Spleen (tissue), 11 donors: ENCODE results near the gene TMEM40. TPM values are rescaled to one million over a fixed set of nuclear protein-coding genes. Genes with fewer than 3 reads are reported as not detected.

Experiments
- DNase-seq: peaks from one replicate; pipeline ENCODE4 v3.0.0-alpha.2; 2020
- H3K27ac ChIP-seq, 8 donors: fragments of 200-600 bp; sonication (generic) in 7 of 8; 1 replicate in 4 of 8; 2 replicates in 4 of 8; pipeline versions ENCODE4 v1.5.0 to v1.8.0; 2016 to 2021; ENCODE audit warnings: inconsistent platforms in 4 of 8, mild to moderate bottlenecking in 4 of 8, moderate library complexity in 1 of 8
- H3K27me3 ChIP-seq, 7 donors: fragments of 200-600 bp; sonication (generic) in 6 of 7; replicated peaks in 1 of 7; 1 replicate in 4 of 7; 2 replicates in 3 of 7; pipeline versions ENCODE4 v1.5.0 to v1.8.0; 2016 to 2021; ENCODE audit warnings: inconsistent platforms in 3 of 7, mild to moderate bottlenecking in 1 of 7
- H3K36me3 ChIP-seq, 6 donors: fragments of 200-600 bp; sonication (generic) in 5 of 6; 1 replicate in 4 of 6; 2 replicates in 2 of 6; pipeline versions ENCODE4 v1.5.0 to v1.8.0; 2016 to 2021; ENCODE audit warnings: inconsistent platforms in 2 of 6
- H3K4me1 ChIP-seq, 6 donors: fragments of 200-600 bp; sonication (generic) in 5 of 6; 1 replicate in 3 of 6; 2 replicates in 3 of 6; pipeline versions ENCODE4 v1.5.0 to v1.8.0; 2016 to 2021; ENCODE audit warnings: inconsistent platforms in 3 of 6
- H3K4me3 ChIP-seq, 8 donors: fragments of 200-600 bp; sonication (generic) in 7 of 8; 1 replicate in 4 of 8; 2 replicates in 4 of 8; pipeline versions ENCODE4 v1.5.0 to v1.8.0; 2016 to 2021; ENCODE audit warnings: inconsistent platforms in 4 of 8, mild to moderate bottlenecking in 4 of 8, moderate library complexity in 2 of 8
- H3K9me3 ChIP-seq, 8 donors: fragments of 200-600 bp; sonication (generic) in 7 of 8; 1 replicate in 4 of 8; 2 replicates in 4 of 8; pipeline versions ENCODE4 v1.5.0 to v1.8.0; 2016 to 2021; ENCODE audit warnings: inconsistent platforms in 4 of 8
- CTCF ChIP-seq, 11 experiments: fragments of 200-600 bp in 7 of 11; fragments of 450-650 bp in 4 of 11; sonication (generic) in 4 of 11; IDR thresholded peaks in 8 of 11; conservative IDR thresholded peaks in 3 of 11; 1 replicate in 7 of 11; 2 replicates in 4 of 11; pipeline versions ENCODE4 v1.4.0 to v1.8.0; 2016 to 2021; ENCODE audit warnings: antibody characterized with exemption in 11 of 11, inconsistent platforms in 4 of 11, mild to moderate bottlenecking in 1 of 11
- POLR2A ChIP-seq, 3 donors: fragments of 450-650 bp; IDR thresholded peaks; one replicate each; pipeline ENCODE4 v1.5.1; 2017; ENCODE audit warnings: antibody characterized with exemption in 3 of 3, mild to moderate bottlenecking in 1 of 3
- POLR2AphosphoS5 ChIP-seq, 3 donors: sonication (generic); formaldehyde crosslinking; IDR thresholded peaks; one replicate each; pipeline ENCODE4 v1.5.1; 2017; ENCODE audit warnings: antibody characterized with exemption in 3 of 3
- WGBS, 5 donors: extraction: QIAGEN DNeasy Blood & Tissue Kit in 3 of 5; methylation state at CpG; one replicate each; pipeline versions ENCODE4 v1.1.5 to v1.1.7; 2013 to 2018; 5-methylcytosine and 5-hydroxymethylcytosine counted together
- intact Hi-C: fragments of 100-400 bp; cut with DNase I; formaldehyde crosslinking; loops from one replicate; pipeline ENCODE4 v1.15.0; 2023; ENCODE audit warnings: low total_unique reads
- polyA plus RNA-seq, 3 donors: library from polyadenylated mRNA; stranded (reverse); fragments of 200-250 nt; gene quantifications; one replicate each; pipeline ENCODE4 v1.2.1, GENCODE V29; 2013
- total RNA-seq, 7 donors: library from RNA; depleted of rRNA in 3 of 7; stranded (reverse); fragments of >200 nt in 3 of 7; fragmentation: NEBNext Ultra II Directional in 4 of 7; extraction: Animal tissue kit (Norgen Biotek cat#: 25700) in 4 of 7; gene quantifications; one replicate each; pipeline versions ENCODE4 v1.1.0 to v1.2.1, GENCODE V29; 2016 to 2021
- donor health status: healthy with polysubstance abuse.
- donor health status: DM: no; HTN: no; CAD: no; lungs with moderate emphysema.
- donor health status: DM: no; HTN: no; CAD: no.
- donor health status: Bipolar disorder and iron deficiency.
- donor health status: healthy.
- donor health status: DM: no; HTN: no; CAD: no.
- donor health status: DM: yes; HTN: yes; CAD: no.

The TMEM40 gene
- total and polyA plus RNA-seq, 10 donors: 0.29 to 3.8 (median 2.0) TPM

GRCh38 chr3:12746419-12746818 is 12.6 kb downstream of the TMEM40 start:
- 88 to 96% (median 93%) methylated on average over 10 of the region's 10 CpGs for WGBS, 5 donors

GRCh38 chr3:12744326-12744725 is 14.7 kb downstream of the TMEM40 start:
- no peak for DNase-seq
- no peak overlapping the region for H3K4me3 ChIP-seq
- intact Hi-C loops: no loop called here
- H3K9me3 ChIP-seq: no peaks in the 10 kb centered on the region
- 67 to 95% (median 89%) methylated on average over 1 of the region's 1 CpG for WGBS, 5 donors
- peaks cover 0 to 18% (median 0%) of the 10 kb centered on the region in 7 donors for H3K27me3 ChIP-seq
- H3K4me1 ChIP-seq: peaks cover 0 to 8% (median 3%) of the 10 kb centered on the region in 6 donors
- H3K27ac ChIP-seq: no peak overlapping the region
- TF ChIP-seq CTCF (IDR thresholded peaks at IDR 0.05 in 8 of 11, conservative IDR thresholded peaks at IDR 0.05 in 3 of 11): no peak
- TF ChIP-seq POLR2A (IDR thresholded peaks at IDR 0.05): no peak
- TF ChIP-seq POLR2AphosphoS5 (IDR thresholded peaks at IDR 0.05): no peak
- H3K36me3 ChIP-seq: no peaks in the 10 kb centered on the region

More at GRCh38 chr3:12746419-12746818, 12.6 kb downstream of the TMEM40 start:
- peaks cover 0 to 25% (median 10%) of the 10 kb centered on the region in 6 donors for H3K4me1 ChIP-seq
- H3K9me3 ChIP-seq: no peaks in the 10 kb centered on the region
- peaks cover 0 to 18% (median 0%) of the 10 kb centered on the region in 7 donors for H3K27me3 ChIP-seq
- no peaks in the 10 kb centered on the region for H3K36me3 ChIP-seq
- DNase-seq: no peak
- H3K4me3 ChIP-seq: no peak overlapping the region
- no peak for TF ChIP-seq POLR2A (IDR thresholded peaks at IDR 0.05)
- no peak for TF ChIP-seq CTCF (IDR thresholded peaks at IDR 0.05 in 8 of 11, conservative IDR thresholded peaks at IDR 0.05 in 3 of 11)
- TF ChIP-seq POLR2AphosphoS5 (IDR thresholded peaks at IDR 0.05): no peak
- H3K27ac ChIP-seq: no peak overlapping the region
- intact Hi-C loops: no loop called here

- no peaks in the 10 kb centered on the region for H3K9me3 ChIP-seq
- H3K27me3 ChIP-seq: peaks cover 0 to 18% (median 0%) of the 10 kb centered on the region in 7 donors
- H3K4me3 ChIP-seq: no peak overlapping the region
- 79 to 83% (median 82%) methylated on average over 11 of the region's 11 CpGs for WGBS, 5 donors
- intact Hi-C loops: no loop called here
- TF ChIP-seq POLR2AphosphoS5 (IDR thresholded peaks at IDR 0.05) (no peak), POLR2A (IDR thresholded peaks at IDR 0.05) (no peak), CTCF (IDR thresholded peaks at IDR 0.05 in 8 of 11, conservative IDR thresholded peaks at IDR 0.05 in 3 of 11) (no peak)
- no peaks in the 10 kb centered on the region for H3K36me3 ChIP-seq
- H3K4me1 ChIP-seq: peaks cover 0 to under 1% (median 0%) of the 10 kb centered on the region in 6 donors
- H3K27ac ChIP-seq: no peak overlapping the region
- no peak for DNase-seq
Measured at GRCh38 chr3:12743583-12743982, 15.5 kb downstream of the TMEM40 start.

GRCh38 chr3:12742330-12743107 is 16.5 kb downstream of the TMEM40 start:
- WGBS, 5 donors: 67 to 76% (median 73%) methylated on average over 5 of the region's 5 CpGs
- Histone ChIP-seq H3K9me3 (no peaks in the 10 kb centered on the region), H3K4me3 (no peak overlapping the region), H3K4me1 (no peaks in the 10 kb centered on the region), H3K27ac (no peak overlapping the region), H3K27me3 (peaks cover 0 to 14% (median 0%) of the 10 kb centered on the region in 7 donors), H3K36me3 (no peaks in the 10 kb centered on the region)
- TF ChIP-seq CTCF (IDR thresholded peaks at IDR 0.05 in 8 of 11, conservative IDR thresholded peaks at IDR 0.05 in 3 of 11) (no peak), POLR2AphosphoS5 (IDR thresholded peaks at IDR 0.05) (no peak), POLR2A (IDR thresholded peaks at IDR 0.05) (no peak)
- intact Hi-C loops: no loop called here
- no peak for DNase-seq
